K562 (cell line): ENCODE measurements around the gene CPED1. TPM values are rescaled to one million over a fixed set of nuclear protein-coding genes. Genes with fewer than 3 reads are reported as not detected.

ENCODE experiments used
- ATAC-seq: fragments of 200-7000 bp; cut with Tn5 transposase; 3 replicates; pipeline ENCODE4 v1.9.1; 2020; ENCODE audit warnings: moderate library complexity
- BruUV-seq: library from RNA; stranded (reverse); fragments of 400-500 nt; replicated peaks from 2 replicates; lab custom pipeline; 2021; lab: Mats Ljungman, UMichigan
- CTCF ChIA-PET: fragments of 300-600 bp; formaldehyde crosslinking; extraction: SDS; loops from one replicate; lab custom pipeline; 2021; ENCODE audit warnings: low intra/inter-chr PET ratio; lab: Yijun Ruan, JAX
- POLR2A ChIA-PET: fragments of 300-600, 350-650 bp; sonication (Branson Sonifier 250); formaldehyde crosslinking; extraction: SDS; loops from one replicate; lab custom pipeline; 2021; ENCODE audit warnings: antibody characterized with exemption, inconsistent platforms; lab: Yijun Ruan, JAX
- DNase-seq, 4 experiments: peaks; one replicate each; pipeline versions ENCODE4 v3.0.0 to v3.0.0-alpha.2; 2011 to 2018; ENCODE audit warnings: low spot score in 3 of 4, mixed read lengths in 3 of 4; ENCODE audit errors: extremely low read depth in 1 of 4
- FAIRE-seq: peaks from 2 replicates; lab custom pipeline; 2011; peaks lifted over from hg19 to GRCh38; lab: Jason Lieb, UNC
- H2AFZ ChIP-seq: 2 replicates; pipeline ENCODE4 v1.6.0; 2011; ENCODE audit warnings: low read depth, low read length, control low read depth, inconsistent platforms
- H3K27ac ChIP-seq: fragments of 200-600 bp; 3 replicates; pipeline ENCODE4 v1.8.0; 2011; ENCODE audit warnings: low read depth, mild to moderate bottlenecking, control low read depth, inconsistent platforms, low read length, moderate library complexity, mixed read lengths; ENCODE audit errors: extremely low read depth
- H3K27me3 ChIP-seq, 2 experiments: fragments of 300-600 bp in 1 of 2; 2 replicates in 1 of 2; 3 replicates in 1 of 2; pipeline versions ENCODE4 v1.6.0 to v1.8.0; 2011; ENCODE audit warnings: inconsistent platforms in 2 of 2, low read length in 2 of 2, mild to moderate bottlenecking in 1 of 2, mixed read lengths in 1 of 2, moderate library complexity in 1 of 2; ENCODE audit not compliant: control insufficient read depth in 2 of 2, insufficient read depth in 2 of 2
- H3K36me3 ChIP-seq: fragments of 300-600 bp; 3 replicates; pipeline ENCODE4 v1.8.0; 2011; ENCODE audit warnings: mild to moderate bottlenecking, low read length, inconsistent platforms; ENCODE audit not compliant: control insufficient read depth, insufficient read depth
- H3K4me1 ChIP-seq, 2 experiments: fragments of 200-600 bp in 1 of 2; replicated peaks in 1 of 2; 2 replicates in 1 of 2; 3 replicates in 1 of 2; pipeline versions ENCODE4 v1.5.1 to v1.8.0; 2011; ENCODE audit warnings: inconsistent platforms in 2 of 2, low read length in 2 of 2, mild to moderate bottlenecking in 1 of 2, mixed read lengths in 1 of 2, moderate library complexity in 1 of 2; ENCODE audit not compliant: control insufficient read depth in 2 of 2, insufficient read depth in 2 of 2
- H3K4me2 ChIP-seq: 2 replicates; pipeline ENCODE4 v1.6.1; 2011; ENCODE audit warnings: low read length, control low read depth, inconsistent platforms, mixed read lengths; ENCODE audit not compliant: insufficient read depth
- H3K4me3 ChIP-seq: fragments of 200-600 bp; sonication (generic), shearing (Covaris generic); 2 replicates; pipeline ENCODE4 v1.5.1; 2016; ENCODE audit warnings: control low read depth, inconsistent platforms
- H3K79me2 ChIP-seq: fragments of 200-600 bp; 3 replicates; pipeline ENCODE4 v1.8.0; 2011; ENCODE audit warnings: low read length, inconsistent platforms; ENCODE audit not compliant: control insufficient read depth, insufficient read depth
- H3K9ac ChIP-seq, 2 experiments: 2 replicates each; pipeline versions ENCODE4 v1.6.0 to v1.6.1; 2011; ENCODE audit warnings: low read depth in 2 of 2, low read length in 2 of 2, control low read depth in 1 of 2, inconsistent platforms in 1 of 2, mild to moderate bottlenecking in 1 of 2, mixed read lengths in 1 of 2; ENCODE audit not compliant: insufficient read depth in 1 of 2
- H3K9me1 ChIP-seq: one replicate; pipeline ENCODE4 v1.6.0; 2011; ENCODE audit warnings: inconsistent platforms, mild to moderate bottlenecking, low read length, moderate library complexity; ENCODE audit not compliant: control insufficient read depth, insufficient read depth
- H3K9me3 ChIP-seq: replicated peaks from 2 replicates; pipeline ENCODE4 v1.5.1; 2011; ENCODE audit warnings: low read depth, low read length, inconsistent platforms; ENCODE audit not compliant: control insufficient read depth, insufficient read depth
- H4K20me1 ChIP-seq: replicated peaks from 2 replicates; pipeline ENCODE4 v1.6.1; 2011; ENCODE audit warnings: low read length, inconsistent platforms, mixed read lengths; ENCODE audit not compliant: control insufficient read depth, insufficient read depth
- CCNT2 ChIP-seq: IDR thresholded peaks from 2 replicates; pipeline ENCODE4 v1.6.1; 2011; ENCODE audit warnings: borderline replicate concordance, low read depth, mild to moderate bottlenecking, moderate library complexity, mixed read lengths, low read length; ENCODE audit not compliant: insufficient read length; ENCODE audit errors: extremely low read depth
- CEBPG ChIP-seq, 3 experiments: fragments of 200-800 bp in 1 of 3; sonication (Bioruptor generic) in 1 of 3; sonication (generic) in 1 of 3; formaldehyde crosslinking in 1 of 3; IDR thresholded peaks in 2 of 3; conservative IDR thresholded peaks in 1 of 3; 2 replicates each; pipeline versions ENCODE4 v1.6.1 to v1.8.0; 2016 to 2022; ENCODE audit warnings: missing compliant biosample characterization in 2 of 3, missing genetic modification characterization in 2 of 3, mild to moderate bottlenecking in 1 of 3, missing genetic modification reagents in 1 of 3
- CREB1 ChIP-seq, 2 experiments: sonication (generic) in 1 of 2; formaldehyde crosslinking in 1 of 2; IDR thresholded peaks; 2 replicates each; pipeline versions ENCODE4 v1.6.1 to v1.8.0; 2012 to 2022; ENCODE audit warnings: inconsistent platforms in 1 of 2, mild to moderate bottlenecking in 1 of 2, missing genetic modification reagents in 1 of 2, moderate library complexity in 1 of 2
- DDX20 ChIP-seq: fragments of 450-650 bp; IDR thresholded peaks from 2 replicates; pipeline ENCODE4 v1.6.1; 2016; ENCODE audit warnings: missing genetic modification characterization, low read depth, mild to moderate bottlenecking, missing compliant biosample characterization, moderate library complexity
- EP400 ChIP-seq: fragments of 450-650 bp; IDR thresholded peaks from 2 replicates; pipeline ENCODE4 v1.6.1; 2017; ENCODE audit warnings: antibody characterized with exemption, mild to moderate bottlenecking, moderate library complexity
- KLF13 ChIP-seq: fragments of 450-650 bp; IDR thresholded peaks from 2 replicates; pipeline ENCODE4 v1.6.1; 2016; ENCODE audit warnings: missing genetic modification characterization, low read depth, mild to moderate bottlenecking, missing compliant biosample characterization, moderate library complexity, borderline replicate concordance
- MXI1 ChIP-seq: IDR thresholded peaks from 2 replicates; pipeline ENCODE4 v1.6.1; 2011; ENCODE audit warnings: low read depth, mild to moderate bottlenecking, improper control_type of control experiment, low read length
- NELFE ChIP-seq: IDR thresholded peaks from 2 replicates; pipeline ENCODE4 v1.6.1; 2011; ENCODE audit warnings: mild to moderate bottlenecking; ENCODE audit not compliant: insufficient read depth, insufficient read length
- SNRNP70 ChIP-seq: fragments of 200-400 bp; formaldehyde crosslinking; optimal IDR thresholded peaks from 2 replicates; pipeline ENCODE3; 2017; ENCODE audit warnings: low read depth, low read length
- WGBS: fragments of 100-300 bp; shearing (Covaris generic); methylation state at CpG from one replicate; pipeline ENCODE4 v1.1.6; 2016; ENCODE audit warnings: low coverage, mixed read lengths; ENCODE audit not compliant: insufficient coverage; ENCODE audit errors: missing lambda C conversion rate; 5-methylcytosine and 5-hydroxymethylcytosine counted together
- in situ Hi-C: fragments of 300-500 bp; cut with MboI; formaldehyde crosslinking; loops from 4 replicates; pipeline ENCODE4 v1.15.0; 2018; ENCODE audit warnings: inconsistent platforms, mixed read lengths
- intact Hi-C: fragments of 100-400 bp; cut with micrococcal nuclease; formaldehyde crosslinking; loops from 2 replicates; pipeline ENCODE4 v1.14.2; 2022
- polyA plus RNA-seq, 8 experiments: library from polyadenylated mRNA; depleted of rRNA in 4 of 8; stranded (reverse) in 5 of 8; unstranded in 3 of 8; fragments of >200 nt; fragmentation: Nextera tagmentation in 2 of 8; fragmentation: Illumina TruSeq in 1 of 8; extraction: Ambion mirVana in 2 of 8; extraction: Trizol in 1 of 8; gene quantifications; 2 replicates each; pipeline versions ENCODE4 v1.2.1 to v1.2.3, GENCODE V29; 2011 to 2014; ENCODE audit warnings: inconsistent platforms in 1 of 8, missing spikeins in 1 of 8
- total RNA-seq, 7 experiments: library from RNA; depleted of rRNA in 6 of 7; stranded (reverse); fragments of >200 nt in 6 of 7; fragmentation: Illumina TruSeq in 2 of 7; extraction: Trizol in 2 of 7; gene quantifications; 2 replicates each; pipeline versions ENCODE4 v1.2.1 to v1.2.3, GENCODE V29; 2011 to 2021; ENCODE audit warnings: low replicate concordance in 1 of 7

CPED1 gene
- total and polyA plus RNA-seq, 9 of the 15 experiments (the other 6 are each of a cell fraction or from before 2014, with no cell fraction given): 195 to 393 (median 290) TPM

DNA sequence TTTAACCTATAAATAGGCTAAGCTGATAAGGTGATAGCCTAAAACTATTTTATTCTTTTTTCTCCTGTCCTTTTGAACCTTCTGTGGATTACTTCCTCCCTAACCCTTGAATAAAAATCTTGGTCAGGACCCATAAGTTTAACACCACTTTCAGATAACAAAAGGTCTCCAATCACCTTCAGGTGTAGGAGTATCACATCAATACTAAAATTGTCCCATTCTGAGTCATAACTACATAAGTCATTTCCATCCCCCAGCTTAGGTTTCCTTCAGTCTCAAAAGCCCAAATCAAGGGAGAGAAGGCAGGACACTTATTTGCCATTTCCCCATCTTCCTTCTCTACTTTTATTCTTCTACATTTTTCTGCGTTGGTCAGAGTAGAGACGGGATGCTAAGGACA is 283.4 kb downstream of the CPED1 start:
- WGBS: 93% methylated on average over 2 of the region's 2 CpGs
- Histone ChIP-seq H4K20me1 (no peaks in the 10 kb centered on the region), H3K27ac (no peak overlapping the region), H3K4me1 (no peaks in the 10 kb centered on the region), H3K9ac (no peak overlapping the region), H3K36me3 (peaks cover 98% of the 10 kb centered on the region), H2AFZ (no peak overlapping the region), H3K4me2 (no peak overlapping the region), H3K27me3 (no peaks in the 10 kb centered on the region), H3K79me2 (no peaks in the 10 kb centered on the region), H3K4me3 (no peak overlapping the region), H3K9me3 (no peaks in the 10 kb centered on the region), H3K9me1 (no peaks in the 10 kb centered on the region)
- TF ChIP-seq EP400 (0 out of 2 replicates have a peak, but pooled peaks have one; percentile 6), MXI1 (no peak), CEBPG (CRISPR knock-in tag; IDR thresholded peaks at IDR 0.05) (no peak), CEBPG (tag; conservative IDR thresholded peaks at IDR 0.05 in 1 of 2, IDR thresholded peaks at IDR 0.05 in 1 of 2) (no peak)
- FAIRE-seq (no peak), DNase-seq (no peak), ATAC-seq (no peak)
- CTCF ChIA-PET: no interaction called here
- no TSS peak for BruUV-seq
- POLR2A ChIA-PET: no interaction called here
- intact Hi-C loops (no loop called here), in situ Hi-C loops (no loop called here)

DNA sequence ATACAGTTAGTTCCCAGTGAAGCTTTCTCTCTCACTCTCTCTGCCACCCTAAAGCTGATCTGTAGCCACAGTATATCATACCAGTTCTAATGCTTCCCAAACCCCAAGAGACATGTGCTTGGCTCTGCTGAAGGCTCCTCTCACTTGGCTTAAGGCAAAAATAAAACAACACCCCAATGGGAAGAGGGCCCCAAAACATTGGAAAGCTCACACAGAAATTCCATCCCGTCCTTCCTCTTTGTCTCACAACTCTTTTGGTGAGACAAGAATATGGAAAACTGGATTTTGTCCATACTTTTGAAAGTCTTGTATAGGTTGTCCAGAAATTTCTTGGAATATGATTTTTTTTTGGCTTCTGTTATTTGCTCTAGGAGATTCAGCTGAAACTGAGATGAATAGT is 284.2 kb downstream of the CPED1 start:
- H3K27me3 ChIP-seq: no peaks in the 10 kb centered on the region
- in situ Hi-C loops (no loop called here), intact Hi-C loops (no loop called here)
- no peaks in the 10 kb centered on the region for H4K20me1 ChIP-seq
- H3K4me1 ChIP-seq: peaks cover 0 to 6% of the 10 kb centered on the region in 2 experiments; a peak in 2 of 5 replicates
- no peak for DNase-seq
- no peak overlapping the region for H2AFZ ChIP-seq
- WGBS: 93% methylated on average over 1 of the region's 1 CpG
- no peak for FAIRE-seq
- no TSS peak for BruUV-seq
- no peaks in the 10 kb centered on the region for H3K9me3 ChIP-seq
- no peak overlapping the region for H3K27ac ChIP-seq
- TF ChIP-seq SNRNP70: no peak
- no peak for TF ChIP-seq KLF13 (tag)
- TF ChIP-seq CCNT2: no peak
- TF ChIP-seq DDX20 (tag): no peak
- no peak for TF ChIP-seq NELFE
- TF ChIP-seq CREB1 (IDR thresholded peaks at IDR 0.05): no peak
- no peak for TF ChIP-seq CREB1 (CRISPR knock-in tag; IDR thresholded peaks at IDR 0.05)
- TF ChIP-seq, all 486 proteins: peak for 0
- POLR2A ChIA-PET: interaction anchor here (0.6 to 2.2 kb wide), 2 partner anchors 16 to 21 kb away, joined by 4 to 7 read pairs; no protein-coding TSS in a partner anchor
- Histone ChIP-seq H3K4me2 (no peak overlapping the region), H3K4me3 (no peak overlapping the region), H3K79me2 (no peaks in the 10 kb centered on the region), H3K9ac (no peak overlapping the region), H3K9me1 (no peaks in the 10 kb centered on the region), H3K36me3 (peaks cover 98% of the 10 kb centered on the region)
- no peak for ATAC-seq
- CTCF ChIA-PET: no interaction called here
